GM21619 (cell line): ENCODE measurements around the gene CPLX3.

ENCODE experiments used
- ATAC-seq: cut with Tn5 transposase; IDR thresholded peaks from one replicate; pipeline ENCODE4 v1.9.1; 2021; ENCODE audit not compliant: unreplicated experiment

Gene CPLX3

GRCh38 chr15:74869726-74870407 lies 43.4 kb downstream of the CPLX3 start:
- peak; percentile 49 for ATAC-seq

- no peak for ATAC-seq
These were observed 44.2 kb downstream of the CPLX3 start for GRCh38 chr15:74870436-74871215.

- ATAC-seq = no peak
These were observed 46.2 kb downstream of the CPLX3 start for GRCh38 chr15:74872702-74873035.

GRCh38 chr15:74873036-74873755 lies 46.8 kb downstream of the CPLX3 start, which contains the start of gene SCAMP2:
Gene SCAMP2 (minus strand): TSS chr15:74873365. CDS start chr15:74873255, 110 bp downstream.
- ATAC-seq = peak; percentile 70

GRCh38 chr15:74873756-74874424 lies 47.5 kb downstream of the CPLX3 start:
- ATAC-seq = no peak

GRCh38 chr15:74878273-74878672 lies 51.8 kb downstream of the CPLX3 start:
- ATAC-seq = no peak
